ENCODE results near the gene PPP1R2.
A peak's percentile ranks its signal among the peaks of the same experiment; 100 is the strongest.

Gene PPP1R2

GRCh38 chr3:195548501-195548900, 5.4 kb upstream of the PPP1R2 start:
- no peak for DNase-seq (ENCODE audit: low read depth, low spot score)
- no peak overlapping the region for H3K9ac ChIP-seq (ENCODE audit: insufficient read length)
- H3K9me3 ChIP-seq (ENCODE audit: low read depth, low read length): no peaks in the 10 kb centered on the region
- TF ChIP-seq POLR2AphosphoS5 (IDR thresholded peaks at IDR 0.05; ENCODE audit: borderline replicate concordance, low read depth, low read length): no peak
- TF ChIP-seq EZH2 (IDR thresholded peaks at IDR 0.05): no peak
- no peak for TF ChIP-seq FOXP2 (optimal IDR thresholded peaks at IDR 0.05; ENCODE audit: control extremely low read depth, extremely low read length, insufficient read depth)
- H3K36me3 ChIP-seq (ENCODE audit: insufficient read depth, low read length): no peaks in the 10 kb centered on the region
- no peak overlapping the region for H3K4me3 ChIP-seq
- no peak overlapping the region for H3K27ac ChIP-seq

GRCh38 chr3:195548006-195548405, 4.9 kb upstream of the PPP1R2 start:
- Histone ChIP-seq H3K27ac (no peak overlapping the region), H3K9ac (ENCODE audit: insufficient read length) (no peak overlapping the region), H3K4me3 (no peak overlapping the region), H3K9me3 (ENCODE audit: low read depth, low read length) (no peaks in the 10 kb centered on the region), H3K36me3 (ENCODE audit: insufficient read depth, low read length) (no peaks in the 10 kb centered on the region)
- DNase-seq (ENCODE audit: low read depth, low spot score): no peak
- no peak for TF ChIP-seq EZH2 (IDR thresholded peaks at IDR 0.05)
- TF ChIP-seq POLR2AphosphoS5 (IDR thresholded peaks at IDR 0.05; ENCODE audit: borderline replicate concordance, low read depth, low read length): no peak
- no peak for TF ChIP-seq FOXP2 (optimal IDR thresholded peaks at IDR 0.05; ENCODE audit: control extremely low read depth, extremely low read length, insufficient read depth)

- TF ChIP-seq FOXP2 (optimal IDR thresholded peaks at IDR 0.05; ENCODE audit: control extremely low read depth, extremely low read length, insufficient read depth) (no peak), EZH2 (IDR thresholded peaks at IDR 0.05) (no peak), POLR2AphosphoS5 (IDR thresholded peaks at IDR 0.05; ENCODE audit: borderline replicate concordance, low read depth, low read length) (no peak)
- Histone ChIP-seq H3K9me3 (ENCODE audit: low read depth, low read length) (no peaks in the 10 kb centered on the region), H3K36me3 (ENCODE audit: insufficient read depth, low read length) (no peaks in the 10 kb centered on the region), H3K27ac (no peak overlapping the region), H3K9ac (ENCODE audit: insufficient read length) (peak overlapping the region; percentile 32), H3K4me3 (no peak overlapping the region)
- DNase-seq (ENCODE audit: low read depth, low spot score): no peak
These were observed 3.0 kb upstream of the PPP1R2 start for GRCh38 chr3:195546130-195546560.

- Histone ChIP-seq H3K36me3 (ENCODE audit: insufficient read depth, low read length) (no peaks in the 10 kb centered on the region), H3K9me3 (ENCODE audit: low read depth, low read length) (no peaks in the 10 kb centered on the region), H3K27ac (no peak overlapping the region), H3K9ac (ENCODE audit: insufficient read length) (no peak overlapping the region), H3K4me3 (no peak overlapping the region)
- no peak for DNase-seq (ENCODE audit: low read depth, low spot score)
- TF ChIP-seq EZH2 (IDR thresholded peaks at IDR 0.05): no peak
- TF ChIP-seq POLR2AphosphoS5 (IDR thresholded peaks at IDR 0.05; ENCODE audit: borderline replicate concordance, low read depth, low read length): no peak
These were observed 1.5 kb upstream of the PPP1R2 start for GRCh38 chr3:195544634-195545033.

- Histone ChIP-seq H3K4me3 (no peak overlapping the region), H3K9me3 (ENCODE audit: low read depth, low read length) (no peaks in the 10 kb centered on the region), H3K27ac (no peak overlapping the region), H3K9ac (ENCODE audit: insufficient read length) (no peak overlapping the region), H3K36me3 (ENCODE audit: insufficient read depth, low read length) (no peaks in the 10 kb centered on the region)
- TF ChIP-seq EZH2 (IDR thresholded peaks at IDR 0.05) (no peak), FOXP2 (optimal IDR thresholded peaks at IDR 0.05; ENCODE audit: control extremely low read depth, extremely low read length, insufficient read depth) (no peak), POLR2AphosphoS5 (IDR thresholded peaks at IDR 0.05; ENCODE audit: borderline replicate concordance, low read depth, low read length) (no peak)
- no peak for DNase-seq (ENCODE audit: low read depth, low spot score)
These were observed 1.1 kb upstream of the PPP1R2 start for GRCh38 chr3:195544230-195544536.

- no peak for DNase-seq (ENCODE audit: low read depth, low spot score)
- Histone ChIP-seq H3K4me3 (peak overlapping the region; percentile 90), H3K36me3 (ENCODE audit: insufficient read depth, low read length) (no peaks in the 10 kb centered on the region), H3K9ac (ENCODE audit: insufficient read length) (peak overlapping the region; percentile 69), H3K27ac (no peak overlapping the region), H3K9me3 (ENCODE audit: low read depth, low read length) (no peaks in the 10 kb centered on the region)
- peak; percentile 57; the same call in 1 of the 2 replicates for TF ChIP-seq POLR2AphosphoS5 (IDR thresholded peaks at IDR 0.05; ENCODE audit: borderline replicate concordance, low read depth, low read length)
- TF ChIP-seq FOXP2 (optimal IDR thresholded peaks at IDR 0.05; ENCODE audit: control extremely low read depth, extremely low read length, insufficient read depth): no peak
- TF ChIP-seq EZH2 (IDR thresholded peaks at IDR 0.05): no peak
These were observed 540 bp upstream of the PPP1R2 start for GRCh38 chr3:195543500-195544229.

GRCh38 chr3:195542316-195542697, 818 bp downstream of the PPP1R2 start:
- H3K27ac ChIP-seq: no peak overlapping the region
- peak overlapping the region; percentile 89 for H3K9ac ChIP-seq (ENCODE audit: insufficient read length)
- TF ChIP-seq FOXP2 (optimal IDR thresholded peaks at IDR 0.05; ENCODE audit: control extremely low read depth, extremely low read length, insufficient read depth): no peak
- no peak for TF ChIP-seq EZH2 (IDR thresholded peaks at IDR 0.05)
- TF ChIP-seq POLR2AphosphoS5 (IDR thresholded peaks at IDR 0.05; ENCODE audit: borderline replicate concordance, low read depth, low read length): no peak
- no peak for DNase-seq (ENCODE audit: low read depth, low spot score)
- H3K9me3 ChIP-seq (ENCODE audit: low read depth, low read length): no peaks in the 10 kb centered on the region
- H3K36me3 ChIP-seq (ENCODE audit: insufficient read depth, low read length): no peaks in the 10 kb centered on the region
- H3K4me3 ChIP-seq: peak overlapping the region; percentile 90

GRCh38 chr3:195540511-195540910, 2.6 kb downstream of the PPP1R2 start:
- TF ChIP-seq EZH2 (IDR thresholded peaks at IDR 0.05) (no peak), POLR2AphosphoS5 (IDR thresholded peaks at IDR 0.05; ENCODE audit: borderline replicate concordance, low read depth, low read length) (no peak), FOXP2 (optimal IDR thresholded peaks at IDR 0.05; ENCODE audit: control extremely low read depth, extremely low read length, insufficient read depth) (no peak)
- H3K27ac ChIP-seq: no peak overlapping the region
- no peaks in the 10 kb centered on the region for H3K36me3 ChIP-seq (ENCODE audit: insufficient read depth, low read length)
- DNase-seq (ENCODE audit: low read depth, low spot score): no peak
- no peak overlapping the region for H3K9ac ChIP-seq (ENCODE audit: insufficient read length)
- no peak overlapping the region; the same call in 1 of the 2 replicates for H3K4me3 ChIP-seq
- H3K9me3 ChIP-seq (ENCODE audit: low read depth, low read length): no peaks in the 10 kb centered on the region

GRCh38 chr3:195540027-195540426, 3.1 kb downstream of the PPP1R2 start:
- no peak overlapping the region for H3K4me3 ChIP-seq
- H3K36me3 ChIP-seq (ENCODE audit: insufficient read depth, low read length): no peaks in the 10 kb centered on the region; the same call in 1 of the 2 replicates
- H3K27ac ChIP-seq: no peak overlapping the region
- H3K9me3 ChIP-seq (ENCODE audit: low read depth, low read length): no peaks in the 10 kb centered on the region
- no peak for DNase-seq (ENCODE audit: low read depth, low spot score)
- H3K9ac ChIP-seq (ENCODE audit: insufficient read length): no peak overlapping the region
- TF ChIP-seq FOXP2 (optimal IDR thresholded peaks at IDR 0.05; ENCODE audit: control extremely low read depth, extremely low read length, insufficient read depth): no peak
- TF ChIP-seq POLR2AphosphoS5 (IDR thresholded peaks at IDR 0.05; ENCODE audit: borderline replicate concordance, low read depth, low read length): no peak
- no peak for TF ChIP-seq EZH2 (IDR thresholded peaks at IDR 0.05)
